HG03064 (cell line): ENCODE results near the gene NPM3.
"Not testable (repeated sequence)": the region's sequence is repeated elsewhere in the genome, so short reads cannot be mapped to it uniquely, and the experiment has no call there.

ENCODE experiments used
- ATAC-seq: cut with Tn5 transposase; IDR thresholded peaks from one replicate; pipeline ENCODE4 v1.9.1; 2021; ENCODE audit warnings: low read depth; ENCODE audit not compliant: unreplicated experiment

NPM3 gene

GRCh38 chr10:101807158-101807557, 23.9 kb upstream of the NPM3 start:
- no peak for ATAC-seq

DNA sequence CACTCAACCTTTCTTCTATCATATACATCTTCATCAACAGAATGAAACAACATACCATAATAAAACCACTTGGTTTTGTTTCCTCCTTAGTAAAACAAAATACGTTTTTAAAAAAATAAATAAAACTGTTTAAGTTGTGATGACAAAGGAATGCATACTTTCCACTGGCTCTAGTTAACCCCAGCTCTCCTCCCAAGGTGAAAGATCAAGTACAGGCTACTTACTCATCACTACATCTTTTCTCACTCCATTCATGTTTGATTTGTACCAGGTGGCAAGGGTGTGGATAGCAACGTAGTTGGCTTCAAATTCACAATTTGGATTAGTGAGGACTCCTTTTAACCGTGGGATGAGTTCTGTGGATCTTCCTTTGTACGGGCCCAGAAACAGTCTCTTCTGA, 20.3 kb upstream of the NPM3 start:
- no peak for ATAC-seq

- no peak for ATAC-seq
Measured at GRCh38 chr10:101797403-101798059, 14.3 kb upstream of the NPM3 start.

DNA sequence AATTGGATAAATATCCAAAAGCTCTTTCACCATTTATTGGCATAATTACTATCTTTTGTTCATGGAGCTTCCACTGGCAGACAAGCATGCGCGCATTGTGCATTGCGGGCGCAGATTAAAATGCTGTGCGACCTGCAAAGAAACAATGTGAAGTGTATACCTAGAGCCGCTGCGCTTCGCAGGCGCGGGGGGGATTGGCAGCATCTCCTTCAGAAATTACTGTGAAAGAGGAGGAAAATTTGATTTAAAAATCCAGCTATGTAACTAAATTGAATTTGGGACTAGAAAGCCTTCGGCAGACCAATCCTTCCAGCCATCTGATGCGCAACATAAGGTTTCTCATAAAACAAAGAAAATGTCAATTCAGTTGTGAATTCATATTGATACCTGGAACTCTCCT, 10.3 kb upstream of the NPM3 start:
- no peak for ATAC-seq

- no peak for ATAC-seq
Measured at GRCh38 chr10:101789686-101790085, 6.4 kb upstream of the NPM3 start.

GRCh38 chr10:101789231-101789630, 6.0 kb upstream of the NPM3 start:
- not testable (repeated sequence) for ATAC-seq

DNA sequence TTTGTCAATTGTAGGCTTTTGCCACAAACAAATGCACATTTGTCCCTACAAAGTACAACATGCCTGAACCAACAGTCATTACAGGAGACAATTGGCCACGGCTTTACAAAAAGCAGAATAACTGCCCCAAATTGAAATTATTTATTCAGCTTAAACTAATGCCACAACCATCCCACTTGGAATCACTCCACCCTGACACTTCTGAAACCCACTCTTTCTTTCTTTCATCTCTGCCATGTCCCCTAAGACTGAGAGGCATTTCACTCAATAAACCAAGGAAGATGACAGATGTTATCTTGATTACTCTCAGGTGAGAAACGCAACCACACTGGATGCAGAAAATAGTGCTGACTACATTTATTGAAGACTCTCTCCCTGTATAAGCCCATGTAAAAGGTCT, 2.6 kb upstream of the NPM3 start:
- ATAC-seq: no peak

- no peak for ATAC-seq
Measured at GRCh38 chr10:101784558-101784957, 1.3 kb upstream of the NPM3 start.

GRCh38 chr10:101783736-101784118, 481 bp upstream of the NPM3 start:
- ATAC-seq: no peak

GRCh38 chr10:101781984-101782810, 1.0 kb downstream of the NPM3 start:
- no peak for ATAC-seq

GRCh38 chr10:101781655-101781983, 1.6 kb downstream of the NPM3 start:
- ATAC-seq: no peak

DNA sequence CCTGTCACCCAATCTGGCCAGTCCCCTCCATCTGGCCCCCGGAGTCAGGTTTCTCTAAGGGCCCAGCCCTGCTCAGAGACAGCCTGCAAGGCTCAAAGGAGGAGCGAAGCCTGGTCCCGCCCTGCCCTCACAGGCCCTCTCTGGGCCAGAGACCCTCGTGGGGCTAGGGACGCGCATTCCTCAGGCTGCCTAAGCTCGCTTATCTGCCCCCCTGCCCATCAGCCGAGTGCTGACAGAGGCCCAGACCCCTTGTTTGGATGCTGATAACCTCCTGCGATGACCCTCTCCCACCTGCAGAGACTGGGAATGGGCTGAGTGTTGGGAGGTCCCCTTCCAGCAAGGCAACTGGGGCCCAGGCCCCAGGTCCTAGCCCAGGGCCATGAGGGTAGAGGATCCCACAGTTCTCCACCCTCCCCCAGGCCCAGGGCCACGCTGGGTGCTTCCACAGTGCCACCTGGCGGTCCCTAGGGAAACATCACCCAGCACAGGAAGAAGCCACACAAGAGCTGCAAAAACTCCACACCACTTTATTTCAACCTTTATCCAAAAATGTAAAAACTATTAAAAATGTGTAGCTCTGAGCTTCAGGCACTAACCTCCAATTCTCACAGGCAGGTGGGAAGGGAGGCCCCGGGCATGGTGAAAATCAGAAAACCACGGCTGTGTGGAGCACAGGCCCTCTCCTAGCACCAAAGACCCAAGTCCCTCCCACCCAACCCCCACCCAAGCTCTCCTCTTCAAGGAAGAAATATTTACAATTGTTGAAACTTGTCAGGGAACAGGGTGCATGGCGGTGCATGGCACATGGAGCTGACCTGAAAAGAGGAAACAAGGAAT, 2.2 kb downstream of the NPM3 start:
- no peak for ATAC-seq

DNA sequence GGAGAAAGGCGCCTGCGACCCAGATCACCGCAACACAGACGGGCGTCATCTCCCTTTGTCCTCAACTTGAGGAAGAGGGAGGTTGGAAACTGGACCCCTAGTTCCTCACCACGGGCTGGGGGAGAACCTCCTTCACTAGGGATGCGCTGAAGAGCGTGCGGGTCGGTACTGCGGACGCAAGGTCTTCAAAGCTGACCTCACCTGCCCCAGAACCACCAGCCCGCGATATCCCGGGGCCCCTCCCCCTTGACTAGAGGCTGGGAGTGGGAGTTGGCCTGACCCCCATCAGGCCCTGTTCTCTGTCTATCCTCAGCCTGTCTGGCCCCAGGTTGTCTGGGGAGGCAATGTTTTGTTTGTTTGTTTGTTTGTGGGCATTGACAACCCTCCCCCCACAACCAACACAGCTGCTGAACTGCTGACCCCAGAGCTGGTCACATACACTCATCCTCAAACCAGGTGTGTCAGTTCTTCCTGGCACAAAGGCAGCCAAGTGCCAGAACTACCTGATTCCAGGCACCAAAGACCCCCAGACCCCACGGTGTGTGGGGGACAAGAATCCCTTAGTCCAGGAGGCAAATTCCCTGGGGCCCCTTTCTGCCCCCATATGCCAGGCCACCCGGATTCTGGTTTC, 2.9 kb downstream of the NPM3 start:
- no peak for ATAC-seq

- no peak for ATAC-seq
Measured at GRCh38 chr10:101779544-101780186, 3.6 kb downstream of the NPM3 start.

GRCh38 chr10:101778781-101779543, 4.3 kb downstream of the NPM3 start:
- ATAC-seq: no peak

DNA sequence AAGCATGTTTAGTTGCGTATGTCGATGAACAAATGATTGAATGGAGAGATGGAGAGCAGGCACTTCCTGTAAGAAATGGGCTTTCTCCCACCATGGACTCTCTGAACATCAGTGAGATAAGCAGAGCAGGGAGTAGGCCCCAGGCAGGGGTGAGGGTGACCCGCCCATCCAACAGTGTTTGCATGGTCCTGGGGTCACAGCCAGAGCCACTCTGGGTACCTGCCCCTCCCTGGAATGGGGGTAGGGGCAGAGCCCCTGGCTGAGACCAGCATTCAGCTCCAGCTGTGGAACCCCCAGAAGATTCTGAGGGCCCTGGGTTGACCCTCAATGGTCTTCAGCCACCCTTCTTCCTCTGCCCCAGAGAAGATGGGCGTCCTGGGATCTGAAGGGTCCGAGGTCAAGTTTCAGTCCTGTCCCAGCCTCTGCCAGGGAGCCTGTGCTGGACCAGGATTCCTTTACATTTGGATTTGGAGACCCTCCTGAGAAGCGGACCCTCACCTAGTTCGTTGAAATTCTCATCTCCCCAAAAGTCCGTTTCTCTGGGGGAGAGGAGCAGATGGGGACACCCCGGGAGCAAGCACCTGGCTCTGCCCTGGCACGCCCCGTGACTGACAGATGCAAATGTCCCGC, 5.0 kb downstream of the NPM3 start:
- no peak for ATAC-seq

GRCh38 chr10:101777619-101778145, 5.6 kb downstream of the NPM3 start:
- ATAC-seq: no peak

- no peak for ATAC-seq
Measured at GRCh38 chr10:101776161-101776817, 7.0 kb downstream of the NPM3 start.
